LoVo (cell line): Measurements from ENCODE around the gene CD300LG.
"Not testable (repeated sequence)": the region's sequence is repeated elsewhere in the genome, so short reads cannot be mapped to it uniquely, and the experiment has no call there.

Experiments
- DNase-seq: peaks from one replicate; pipeline ENCODE4 v3.0.0-alpha.2; 2016; ENCODE audit warnings: low spot score

Gene CD300LG

DNA sequence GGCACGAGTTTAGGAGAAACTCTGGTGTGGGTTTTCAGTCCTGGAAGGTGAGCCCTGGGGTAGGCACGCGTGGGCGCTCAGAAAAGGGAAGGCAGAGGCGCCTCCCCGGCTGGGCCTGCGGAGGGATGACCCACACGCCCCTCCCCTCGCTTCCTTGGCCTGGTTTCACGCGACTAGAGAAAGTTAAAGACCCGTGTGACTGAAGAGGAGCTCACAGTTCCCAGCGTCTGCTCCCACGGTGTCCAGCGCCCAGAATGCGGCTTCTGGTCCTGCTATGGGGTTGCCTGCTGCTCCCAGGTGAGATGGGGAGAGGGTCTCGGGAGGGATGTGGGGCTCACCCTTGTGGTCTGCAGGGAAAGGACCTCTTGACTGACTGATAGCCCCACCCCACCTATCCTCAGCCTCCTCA lies at the start of gene CD300LG:
CD300LG (plus strand) TSS at position 214 of the 409 bp plus-strand sequence; CDS start at position 255, 41 bp downstream.
- no peak for DNase-seq

GRCh38 chr17:43798024-43798423 lies 49.0 kb upstream of the CD300LG start:
- not testable (repeated sequence) for DNase-seq

- no peak for DNase-seq
Measured at GRCh38 chr17:43799047-43799446, 47.9 kb upstream of the CD300LG start.

DNA sequence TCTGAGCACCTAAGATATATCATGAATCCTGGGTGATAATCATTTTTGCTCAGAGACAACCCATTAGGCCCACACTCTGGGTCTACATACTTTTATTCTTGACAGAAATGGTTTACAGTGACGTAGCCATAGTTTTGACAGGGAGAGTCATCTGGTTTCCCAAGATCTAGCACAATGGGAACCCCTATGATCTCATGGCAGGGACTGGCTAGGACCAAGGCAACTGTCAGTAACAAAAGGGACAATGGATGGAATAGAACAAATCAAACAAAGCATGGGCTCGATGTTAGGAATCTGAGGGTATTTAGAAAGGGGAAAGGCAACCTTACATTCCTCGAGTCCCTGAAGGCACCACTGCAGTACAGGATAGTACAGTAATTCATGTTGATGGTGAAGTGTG lies 46.2 kb upstream of the CD300LG start:
- no peak for DNase-seq

DNA sequence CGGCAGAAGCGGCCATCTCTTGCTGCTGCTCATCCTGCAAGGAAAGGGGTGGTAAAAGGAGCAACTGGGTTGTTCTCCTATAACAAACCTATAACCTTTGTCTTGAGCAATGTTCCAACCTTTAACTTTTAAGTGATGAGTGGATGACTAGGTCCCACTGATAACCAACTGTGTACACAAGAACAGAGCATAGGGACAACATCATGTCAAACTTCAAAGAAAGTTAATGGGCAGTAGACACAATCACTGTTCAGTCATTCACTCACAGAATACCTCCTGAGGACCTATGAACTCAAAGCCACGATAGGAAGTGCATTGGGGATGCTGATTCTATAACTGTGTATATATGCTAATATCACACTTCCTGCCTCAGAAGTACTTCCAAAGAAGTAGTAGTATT lies 45.1 kb upstream of the CD300LG start:
- DNase-seq, result no peak

DNA sequence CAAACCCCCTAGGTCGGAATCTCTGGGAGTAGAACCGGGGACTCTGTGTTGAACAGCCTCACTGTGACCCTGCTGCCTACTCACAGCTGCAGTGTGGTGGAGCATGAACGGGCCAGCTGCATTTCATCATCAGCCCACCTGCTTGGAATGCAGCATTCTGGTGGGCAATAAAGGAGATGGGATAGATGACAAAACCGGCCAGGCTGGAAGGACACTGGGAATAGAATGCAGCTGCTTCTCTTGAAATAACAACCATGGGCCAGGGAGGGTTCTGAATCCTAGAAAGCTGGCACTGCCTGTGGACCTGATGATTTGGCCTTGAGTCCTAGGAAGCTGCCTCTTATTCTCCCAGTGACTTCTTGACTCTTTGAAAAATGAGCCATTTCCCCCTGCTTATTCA lies 43.2 kb upstream of the CD300LG start:
- DNase-seq, result no peak

DNA sequence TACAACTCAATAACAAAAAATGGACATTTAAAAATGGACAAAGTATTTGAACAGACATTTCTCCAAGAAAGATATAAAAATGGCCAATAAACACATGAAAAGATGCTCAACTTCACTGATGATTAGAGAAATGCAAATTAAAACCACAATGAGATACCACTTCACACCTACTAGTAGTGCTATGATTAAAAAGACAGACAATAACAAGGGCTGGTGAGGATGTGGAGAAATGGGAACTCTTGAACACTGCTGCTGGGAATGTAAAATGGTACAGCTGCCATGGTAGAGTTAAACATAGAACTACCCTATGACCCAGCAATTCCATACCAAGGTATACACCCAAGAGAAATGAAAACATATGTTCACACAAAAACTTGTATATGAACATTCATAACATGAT lies 41.9 kb upstream of the CD300LG start:
- no peak for DNase-seq

DNA sequence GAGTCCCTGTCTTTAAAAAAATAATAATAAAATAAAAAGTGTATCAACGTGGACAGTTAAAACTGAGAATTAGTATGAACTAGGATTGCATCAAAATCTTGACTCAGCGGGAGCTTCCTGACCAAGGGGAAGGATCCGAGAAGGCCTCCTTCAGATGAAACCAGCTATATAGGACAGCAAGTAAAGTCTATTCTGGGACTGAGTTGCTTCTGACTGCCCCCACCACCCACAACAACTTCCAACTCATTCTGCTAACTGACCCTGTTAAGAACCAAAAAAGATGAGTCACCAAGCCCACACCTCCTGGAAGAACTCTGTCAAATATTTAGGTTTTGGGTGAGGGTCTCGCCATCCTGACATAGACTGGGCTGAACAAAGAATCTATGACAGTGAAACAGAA lies 38.9 kb upstream of the CD300LG start:
- no peak for DNase-seq

- DNase-seq, result no peak
Measured at GRCh38 chr17:43809121-43809520, 37.9 kb upstream of the CD300LG start.

DNA sequence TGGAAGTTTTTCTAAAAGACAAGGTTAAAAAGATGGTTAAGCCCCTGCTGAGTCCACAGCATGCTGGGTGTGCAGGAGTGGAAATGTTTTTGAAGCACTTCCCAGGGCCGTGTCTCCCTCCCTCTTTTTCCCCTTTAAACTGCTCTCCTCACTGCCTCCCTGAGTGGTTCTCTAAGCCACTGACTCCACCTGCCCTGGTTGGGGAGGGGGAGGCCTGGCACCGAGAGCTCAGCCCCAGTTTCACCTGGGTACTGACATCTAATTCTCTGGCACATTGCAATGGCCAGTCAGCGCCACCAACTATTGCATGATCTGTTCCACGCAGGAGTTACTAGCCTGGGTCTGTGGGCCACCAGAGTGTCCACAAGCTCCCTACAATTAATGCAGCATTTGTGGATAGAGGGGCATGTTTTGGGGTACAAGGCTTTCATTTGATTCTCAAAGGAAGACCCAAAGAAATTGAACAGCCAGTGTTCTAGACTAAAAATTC lies 36.7 kb upstream of the CD300LG start:
- DNase-seq, result no peak

DNA sequence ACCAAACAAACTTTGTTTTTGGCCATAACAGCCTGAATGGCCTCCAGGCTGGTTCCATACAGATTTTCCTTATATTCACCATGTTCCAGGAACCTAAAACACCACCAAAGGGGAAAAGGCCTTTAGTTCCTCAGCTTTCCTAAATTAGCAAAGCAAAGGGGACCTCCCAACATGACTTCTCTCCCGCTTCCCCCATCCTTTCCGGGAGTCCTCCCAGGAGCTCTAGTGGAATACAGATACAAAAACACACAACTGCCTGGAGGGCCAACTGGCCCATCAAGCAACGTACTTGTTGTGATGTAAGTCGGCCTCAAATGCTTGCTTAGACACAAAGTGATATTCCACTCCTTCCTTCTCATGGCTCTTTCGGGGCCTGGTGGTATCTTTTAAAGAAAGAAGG lies 36.2 kb upstream of the CD300LG start:
- no peak for DNase-seq

DNA sequence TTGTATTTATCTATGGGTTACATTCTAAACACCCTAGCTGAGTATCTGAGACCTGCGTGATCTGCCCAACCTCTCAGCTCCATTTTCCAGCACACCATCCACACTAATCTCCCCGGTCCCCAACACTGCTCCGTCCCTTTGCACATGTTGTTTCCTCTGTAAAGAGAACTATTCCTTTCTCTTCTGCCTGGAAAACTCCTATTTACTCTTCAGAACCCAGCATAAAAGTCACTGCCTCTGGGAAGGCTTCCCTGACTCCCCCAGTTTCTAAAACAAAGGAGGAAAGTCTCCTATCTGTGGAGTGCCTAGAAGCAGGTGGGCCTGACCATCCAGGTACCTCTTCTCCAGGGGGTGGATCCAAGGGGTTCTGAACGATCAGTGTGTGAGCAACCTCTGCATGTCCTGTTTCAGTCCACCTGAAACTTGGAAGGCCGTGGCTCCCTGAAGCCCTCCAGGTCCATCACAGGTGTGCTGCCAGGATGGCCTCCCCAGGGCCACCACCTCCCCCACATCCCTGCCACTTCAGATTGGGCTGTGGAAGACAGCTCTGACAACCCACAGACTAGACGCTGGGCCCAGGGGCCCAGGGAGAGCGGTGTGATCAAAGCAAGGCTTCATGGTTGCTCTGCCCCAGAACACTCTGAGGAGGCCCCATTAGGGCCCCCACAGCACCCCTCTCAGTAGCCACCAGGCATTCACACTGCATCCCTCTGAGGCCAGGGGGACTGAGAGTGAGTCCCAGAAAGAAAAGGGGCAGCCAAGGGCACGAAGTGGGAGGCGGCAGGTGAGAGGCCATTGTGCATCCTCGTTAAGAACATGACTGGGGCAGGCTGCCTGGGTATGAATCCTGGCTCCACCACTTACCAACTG lies 34.3 kb upstream of the CD300LG start:
- no peak for DNase-seq

DNA sequence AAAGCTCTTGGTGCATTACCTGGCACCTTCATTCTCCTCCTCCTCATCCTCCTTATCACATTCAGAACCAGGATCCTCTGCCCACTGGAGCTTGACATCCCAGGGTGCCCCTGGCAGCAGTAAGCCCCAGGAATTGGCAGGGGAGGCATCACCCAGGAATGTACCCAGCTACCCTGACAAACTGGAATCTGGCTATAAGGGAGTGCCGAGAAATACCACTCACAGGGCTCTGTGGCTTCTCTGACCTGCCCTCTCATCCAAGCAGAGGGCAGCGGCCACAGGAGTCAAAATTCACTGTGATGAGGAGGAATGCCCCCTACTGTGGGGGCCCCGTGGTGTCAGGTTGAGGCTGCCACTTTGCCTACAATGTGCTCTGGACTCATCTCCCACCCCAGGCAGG lies 33.6 kb upstream of the CD300LG start:
- DNase-seq, result no peak

DNA sequence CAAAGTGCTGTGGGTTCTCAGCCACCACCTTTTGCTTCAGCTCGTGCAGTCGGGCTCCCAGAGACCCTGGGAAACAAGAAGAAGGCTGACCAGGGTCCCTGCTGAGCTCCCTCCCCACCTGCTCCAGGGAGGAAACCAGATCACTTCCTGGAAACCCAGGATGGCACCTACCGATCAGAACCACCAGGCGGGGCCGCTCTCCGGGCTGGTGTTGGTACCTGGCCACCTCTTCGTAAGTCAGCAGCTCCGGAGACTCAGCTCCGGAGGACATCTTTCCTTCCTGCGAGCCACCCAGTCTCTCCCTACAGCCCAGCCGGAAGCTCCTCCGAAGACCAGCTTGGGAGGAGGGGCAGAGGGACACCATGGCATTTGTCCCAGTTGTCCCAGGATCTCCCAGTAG lies 33.0 kb upstream of the CD300LG start:
- no peak for DNase-seq

DNA sequence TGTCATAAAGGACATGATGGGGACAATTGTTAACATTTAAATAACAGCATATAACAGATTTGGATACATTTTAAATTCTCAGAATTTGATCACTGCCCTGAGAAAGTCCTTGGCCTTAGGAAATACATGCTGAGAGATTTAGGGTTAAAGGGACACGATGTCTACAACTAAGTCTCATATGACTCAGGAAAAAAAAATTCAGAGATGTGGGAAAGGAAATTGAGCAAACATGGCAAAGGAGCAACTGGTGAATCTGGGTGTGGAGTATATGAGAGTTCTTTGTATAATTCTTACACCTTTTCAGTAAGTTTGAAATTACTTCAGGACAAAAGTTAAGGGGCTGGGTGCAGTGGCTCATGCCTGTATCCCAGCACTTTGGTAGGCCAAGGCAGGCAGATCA lies 32.3 kb upstream of the CD300LG start:
- DNase-seq, result no peak

GRCh38 chr17:43816336-43817320 lies 30.3 kb upstream of the CD300LG start:
- no peak for DNase-seq

GRCh38 chr17:43817826-43818225 lies 29.1 kb upstream of the CD300LG start:
- DNase-seq, result no peak

DNA sequence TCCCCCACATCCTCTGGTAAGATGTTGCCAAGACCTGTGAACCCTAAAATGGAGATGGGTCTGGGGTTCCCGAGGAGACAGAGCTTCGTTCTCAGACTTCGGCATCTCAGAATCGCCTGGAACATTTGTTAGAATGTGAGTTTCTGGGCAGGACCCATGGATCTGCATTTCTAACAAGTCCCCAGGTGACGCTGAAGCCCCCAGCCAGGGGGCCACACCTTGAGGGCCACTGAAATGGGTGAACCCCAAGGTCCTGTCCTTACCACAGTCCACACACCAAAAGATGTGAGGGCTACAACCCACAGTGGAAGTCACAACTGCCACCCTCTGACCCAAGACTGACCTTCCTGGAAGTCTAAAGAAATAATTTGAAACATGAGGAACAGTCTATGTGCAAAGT lies 28.0 kb upstream of the CD300LG start:
- no peak for DNase-seq

DNA sequence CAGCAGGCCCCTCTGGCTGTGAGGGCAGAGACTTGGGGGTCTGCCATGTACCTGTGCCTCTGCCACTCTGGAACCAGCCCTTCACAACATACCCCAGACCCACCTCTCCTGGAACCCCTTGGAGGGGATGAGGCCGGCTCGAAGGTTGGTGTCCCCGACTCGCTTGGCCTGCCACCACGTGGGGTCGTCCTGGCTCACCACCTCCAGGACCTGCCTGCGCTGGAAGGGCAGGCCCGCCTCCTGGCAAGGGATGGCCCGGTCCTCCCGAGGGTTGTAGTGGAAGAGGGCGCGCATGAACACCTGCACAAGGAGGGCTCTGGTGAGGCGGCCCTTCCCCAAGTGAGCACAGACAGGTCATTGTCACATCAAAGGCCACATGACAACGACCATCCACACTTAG lies 26.2 kb upstream of the CD300LG start:
- no peak for DNase-seq

GRCh38 chr17:43822570-43823190 lies 24.3 kb upstream of the CD300LG start:
- no peak for DNase-seq

DNA sequence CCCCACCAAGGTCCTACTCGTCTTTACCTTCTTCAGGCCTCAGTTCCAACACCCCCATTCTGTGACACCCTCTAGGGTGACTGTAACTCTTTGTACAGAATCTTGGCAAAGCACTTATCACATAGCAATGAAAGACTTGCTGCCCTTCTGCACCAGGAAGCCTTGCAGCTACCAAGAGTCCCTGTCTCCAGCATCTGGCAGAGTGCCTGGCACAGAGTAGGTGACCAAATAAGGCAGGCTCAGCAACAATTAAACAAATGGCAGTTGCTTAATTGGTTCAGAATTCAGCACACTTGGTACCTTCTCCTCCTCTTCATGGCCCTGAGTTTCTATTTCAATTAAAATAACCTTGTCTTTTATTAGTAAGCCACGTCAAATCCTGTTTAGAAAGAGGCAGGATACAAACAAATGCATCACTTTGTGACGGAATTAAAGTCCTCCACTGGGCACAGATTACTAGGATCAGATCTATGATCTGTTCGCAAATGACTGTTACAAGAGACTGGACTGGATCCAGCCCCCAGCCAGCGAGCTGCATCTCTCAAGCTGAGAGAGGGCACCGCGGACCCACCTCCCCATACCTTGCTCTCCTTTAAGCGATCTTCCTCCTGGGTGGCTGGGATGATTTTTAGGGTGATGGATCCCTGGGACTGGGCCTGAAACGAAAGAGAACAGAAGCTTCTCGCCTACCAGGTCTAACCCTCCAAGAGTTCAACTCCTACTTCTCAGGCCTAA lies 23.5 kb upstream of the CD300LG start:
- no peak for DNase-seq

DNA sequence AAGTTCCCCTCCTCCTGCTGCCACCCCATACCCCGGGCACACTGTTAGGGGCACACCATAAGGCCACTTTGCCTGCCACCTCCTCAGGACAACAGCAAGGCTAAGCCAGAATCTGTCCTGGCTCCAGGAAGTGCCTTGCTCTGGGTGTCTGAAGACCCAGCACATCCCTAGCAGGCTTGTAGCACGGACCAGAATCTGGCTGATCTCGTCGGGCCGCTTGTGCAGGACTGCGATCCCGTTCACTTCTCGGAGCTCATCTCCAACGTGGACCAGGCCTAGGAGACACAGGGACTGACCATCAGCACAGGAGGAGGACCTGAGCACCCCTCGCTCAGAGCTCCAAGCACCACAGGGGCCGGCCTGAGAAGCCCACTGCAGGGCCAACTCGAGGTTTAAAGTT lies 21.4 kb upstream of the CD300LG start:
- no peak for DNase-seq
